HG03280 (cell line): ENCODE measurements around the gene NTRK2.
"Not testable (repeated sequence)": the region's sequence is repeated elsewhere in the genome, so short reads cannot be mapped to it uniquely, and the experiment has no call there.

ENCODE experiments used
- ATAC-seq: cut with Tn5 transposase; IDR thresholded peaks from one replicate; pipeline ENCODE4 v1.9.1; 2021; ENCODE audit warnings: mild to moderate bottlenecking, moderate library complexity; ENCODE audit not compliant: unreplicated experiment

Gene NTRK2

DNA sequence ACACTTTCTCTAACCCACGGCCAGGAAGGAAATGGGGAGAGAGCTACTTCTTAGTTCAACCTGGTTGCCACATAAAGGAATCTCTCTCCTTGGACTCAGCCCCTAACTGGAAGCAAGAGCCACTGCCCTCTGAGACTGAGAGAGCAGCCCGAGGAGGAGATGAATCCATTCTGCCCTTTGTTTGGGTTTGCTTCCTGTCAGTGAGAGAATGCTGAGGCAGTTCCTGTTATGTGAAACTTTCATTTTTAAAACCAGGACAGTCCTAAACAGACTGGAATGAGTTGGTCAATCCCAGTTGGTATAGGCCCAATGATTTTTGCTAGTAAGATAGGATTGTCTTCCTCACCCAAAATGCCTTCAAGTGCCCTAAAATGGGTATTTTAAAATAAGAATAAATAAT lies 205.1 kb downstream of the NTRK2 start:
- no peak for ATAC-seq

DNA sequence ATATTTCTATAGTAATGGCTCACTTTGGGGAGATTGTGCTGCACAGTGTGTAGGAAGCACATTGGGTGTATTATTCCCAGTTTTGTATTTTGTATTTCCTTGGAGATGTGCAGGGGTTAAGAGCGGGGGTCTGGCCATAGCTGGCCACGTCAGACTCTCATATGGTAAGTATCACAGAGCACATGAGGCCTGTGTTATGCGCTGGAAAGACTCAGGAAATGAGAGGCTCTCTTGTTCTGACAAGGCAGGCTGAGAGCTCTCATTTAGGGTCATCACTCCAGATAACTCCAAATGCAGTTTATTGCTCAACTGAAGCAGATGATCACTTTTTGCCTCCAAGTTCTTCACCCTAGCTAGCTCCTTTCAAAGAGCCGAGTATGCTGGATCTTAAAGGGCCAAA lies 205.7 kb downstream of the NTRK2 start:
- ATAC-seq = no peak

DNA sequence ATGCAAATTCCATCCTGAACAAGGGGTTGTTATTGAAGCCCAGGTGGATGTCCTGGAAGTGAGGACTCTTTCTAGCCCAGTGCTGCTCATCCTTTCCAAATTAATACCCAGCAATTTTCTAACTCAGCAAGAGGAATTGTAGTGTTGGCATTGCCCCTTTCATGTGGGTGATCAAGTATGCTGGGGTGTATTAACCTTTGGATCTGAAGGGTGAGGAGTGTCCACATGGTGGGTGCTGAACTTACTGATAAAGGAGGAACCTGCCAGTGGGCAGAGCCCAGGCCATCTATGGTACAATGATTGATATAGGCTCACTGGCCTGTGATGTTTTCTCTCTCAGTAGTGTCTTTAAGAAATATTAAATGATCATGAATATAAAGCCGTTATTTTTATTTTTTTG lies 210.1 kb downstream of the NTRK2 start:
- no peak for ATAC-seq

DNA sequence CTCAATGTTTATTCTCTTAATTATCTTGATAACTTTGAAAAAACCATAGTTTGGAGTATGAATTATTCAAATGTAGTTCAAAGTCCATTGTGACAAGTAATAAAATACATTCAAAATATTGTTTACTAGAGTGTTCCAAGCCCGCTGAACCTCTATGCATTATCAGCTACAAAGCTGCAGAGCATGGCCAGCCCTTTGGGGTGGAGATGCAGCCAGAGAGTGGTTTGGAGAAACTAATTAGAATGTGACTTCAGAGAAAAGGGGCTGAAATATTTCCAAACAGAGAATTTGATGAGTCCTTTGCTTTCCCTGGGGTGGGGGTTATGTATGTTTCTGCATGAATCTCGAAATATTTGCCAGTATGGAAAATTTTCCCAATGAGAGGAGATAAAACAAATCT lies 211.3 kb downstream of the NTRK2 start:
- ATAC-seq = no peak

DNA sequence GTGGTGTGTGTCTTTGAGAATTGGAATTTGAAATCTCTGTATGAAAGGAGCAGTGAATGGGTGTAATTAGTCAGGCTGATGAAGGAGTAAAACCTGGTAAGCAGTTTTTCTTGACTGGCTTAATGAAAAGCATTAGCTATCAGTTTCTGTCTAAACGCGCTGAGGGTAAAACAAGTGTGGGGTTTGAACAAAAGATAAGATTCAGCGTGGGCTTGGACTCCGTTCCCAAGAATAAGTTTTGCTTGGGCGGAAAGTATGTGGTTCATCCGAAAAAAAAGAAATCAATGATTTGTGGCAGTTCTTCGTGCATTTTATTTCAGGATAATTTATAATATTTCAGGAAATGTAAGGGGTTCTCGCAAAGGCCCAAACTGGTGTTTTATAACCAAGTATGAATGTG lies 217.3 kb downstream of the NTRK2 start:
- no peak for ATAC-seq

DNA sequence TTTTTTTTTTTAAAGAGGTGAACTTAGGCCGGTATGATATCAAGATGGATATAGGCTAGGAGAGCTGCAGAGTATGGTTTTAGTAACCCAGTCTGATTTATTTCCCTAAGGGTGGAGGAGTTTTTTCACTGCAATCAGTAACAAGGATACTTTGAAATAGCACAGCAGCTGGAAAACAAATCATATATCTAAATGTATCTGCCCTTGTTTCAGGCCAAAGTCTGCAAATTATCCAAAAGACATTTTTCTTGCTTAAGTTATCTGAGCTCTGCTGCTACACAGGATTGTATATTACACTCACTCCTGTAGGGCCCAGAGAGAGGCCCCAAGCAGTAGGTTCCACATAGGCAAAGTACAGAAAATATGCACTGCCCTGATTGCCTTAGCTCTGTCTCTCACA lies 222.4 kb downstream of the NTRK2 start:
- ATAC-seq = no peak

DNA sequence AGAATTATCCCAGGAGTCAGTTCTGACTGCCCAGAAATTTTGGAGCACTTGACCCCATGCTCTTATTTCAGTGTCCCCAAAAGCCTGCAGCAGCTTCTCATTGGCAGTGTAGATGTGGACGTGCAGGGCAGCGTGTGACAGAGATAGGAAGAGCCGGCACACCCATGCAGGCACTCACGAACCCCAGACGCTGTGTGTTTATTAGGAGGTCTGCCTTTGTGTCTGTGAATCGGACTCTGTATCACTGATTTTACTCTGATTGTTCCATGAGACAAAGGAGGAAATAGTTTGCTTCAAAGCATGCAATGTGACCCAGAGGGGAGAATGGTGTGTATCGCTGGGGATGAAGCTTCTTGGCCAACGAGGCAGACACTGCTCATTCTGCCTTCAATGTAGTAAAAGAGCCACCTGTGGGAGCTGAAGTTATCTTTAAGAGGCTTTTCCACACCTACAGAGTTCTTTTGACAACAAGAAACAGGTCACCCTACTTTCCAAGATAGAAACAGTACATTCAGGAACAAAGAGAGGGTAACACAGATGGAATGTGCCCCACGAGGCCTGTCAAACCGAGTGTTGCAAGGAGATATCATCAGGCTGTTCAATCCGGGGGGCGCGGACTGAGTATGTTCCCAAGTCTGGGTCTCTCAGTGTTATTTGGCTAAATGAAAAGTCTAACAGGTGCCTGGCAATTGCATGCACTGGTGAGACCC lies 224.0 kb downstream of the NTRK2 start:
- no peak for ATAC-seq

DNA sequence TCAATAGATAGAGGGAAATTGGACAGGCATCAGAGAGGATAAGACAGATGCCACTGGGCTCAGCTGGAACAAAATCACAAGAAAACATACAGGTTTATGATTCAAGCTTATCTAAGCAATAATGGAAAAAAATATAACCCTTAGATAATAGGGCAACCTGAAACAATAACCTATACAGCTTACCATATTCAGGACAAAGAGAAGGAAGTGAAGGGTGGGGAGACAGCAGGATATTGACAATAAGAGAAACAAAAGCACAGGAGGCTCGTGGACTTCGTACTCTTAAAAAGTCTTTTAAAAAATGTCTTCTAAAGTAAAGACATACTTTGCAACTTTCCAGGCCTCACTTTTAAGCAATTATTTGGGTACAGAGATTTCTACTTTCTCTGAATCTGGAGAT lies 225.3 kb downstream of the NTRK2 start:
- ATAC-seq = no peak

DNA sequence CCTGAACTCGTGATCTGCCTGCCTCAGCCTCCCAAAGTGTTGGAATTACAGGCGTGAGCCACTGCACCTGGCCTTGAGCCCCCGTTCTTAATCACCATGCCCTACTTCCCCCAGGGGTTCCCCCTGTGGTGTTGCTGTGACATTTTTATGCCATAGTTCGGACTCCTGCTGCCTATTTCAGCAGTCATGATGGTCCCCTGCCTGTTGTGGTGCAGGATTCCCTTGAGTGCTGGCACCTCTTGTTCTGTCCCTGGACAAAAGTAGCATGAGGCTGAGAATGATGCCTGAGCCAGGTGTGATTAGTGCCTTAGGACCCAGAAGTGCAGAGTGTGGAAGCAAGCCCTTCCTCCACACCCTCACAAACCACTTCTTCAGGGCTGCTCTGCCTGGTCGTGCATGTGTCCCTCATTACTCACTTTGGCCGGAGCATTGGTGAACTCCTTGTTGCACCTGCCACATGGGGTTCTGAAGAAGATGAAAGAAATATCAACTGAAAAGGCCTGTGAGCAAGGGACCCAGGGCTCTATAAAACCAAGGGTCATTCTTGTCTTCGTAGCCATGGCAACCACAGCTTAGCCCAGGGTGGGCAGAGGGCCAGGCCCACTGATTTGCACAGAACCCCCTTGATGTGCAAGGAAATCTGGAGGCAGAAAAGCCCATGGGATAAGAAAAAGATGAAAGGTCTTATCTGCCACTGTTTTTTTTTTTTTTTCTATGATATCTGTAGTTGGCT lies 228.0 kb downstream of the NTRK2 start:
- no peak for ATAC-seq

DNA sequence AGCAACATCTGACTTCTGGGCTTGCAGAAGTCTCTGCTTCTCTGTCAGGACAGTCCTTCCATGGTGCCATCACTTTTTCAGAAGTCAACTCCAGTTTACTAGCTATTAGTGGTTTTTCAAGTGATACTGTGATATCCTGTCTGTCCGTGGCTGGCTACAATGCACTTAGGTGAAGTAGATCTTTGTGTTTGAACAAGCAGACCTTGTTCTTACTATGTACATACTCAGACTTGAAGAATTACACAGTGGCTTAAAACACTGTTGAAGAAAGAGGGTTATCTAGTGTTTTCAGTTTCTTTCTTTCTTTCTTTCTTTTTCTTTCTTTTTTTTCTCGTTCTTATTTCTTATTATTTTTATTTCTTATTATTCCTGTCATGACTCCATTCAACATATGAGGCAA lies 228.7 kb downstream of the NTRK2 start:
- no peak for ATAC-seq

DNA sequence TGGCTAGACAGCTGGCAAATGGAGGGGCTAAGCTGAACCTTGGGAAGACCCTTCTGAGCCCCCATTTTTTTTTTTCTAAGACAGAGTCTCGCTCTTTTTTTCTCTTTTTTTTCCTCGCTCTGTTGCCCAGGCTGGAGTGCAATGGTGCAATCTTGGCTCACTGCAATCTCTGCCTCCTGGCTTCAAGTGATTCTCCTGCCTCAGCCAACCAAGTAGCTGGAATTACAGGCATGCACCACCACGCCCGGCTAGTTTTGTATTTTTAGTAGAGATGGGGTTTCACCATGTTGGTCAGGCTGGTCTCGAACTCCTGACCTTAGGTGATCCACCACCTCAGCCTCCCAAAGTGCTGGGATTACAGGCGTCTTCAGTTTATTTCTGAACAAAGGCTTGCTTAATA lies 229.1 kb downstream of the NTRK2 start:
- ATAC-seq = not testable (repeated sequence)

DNA sequence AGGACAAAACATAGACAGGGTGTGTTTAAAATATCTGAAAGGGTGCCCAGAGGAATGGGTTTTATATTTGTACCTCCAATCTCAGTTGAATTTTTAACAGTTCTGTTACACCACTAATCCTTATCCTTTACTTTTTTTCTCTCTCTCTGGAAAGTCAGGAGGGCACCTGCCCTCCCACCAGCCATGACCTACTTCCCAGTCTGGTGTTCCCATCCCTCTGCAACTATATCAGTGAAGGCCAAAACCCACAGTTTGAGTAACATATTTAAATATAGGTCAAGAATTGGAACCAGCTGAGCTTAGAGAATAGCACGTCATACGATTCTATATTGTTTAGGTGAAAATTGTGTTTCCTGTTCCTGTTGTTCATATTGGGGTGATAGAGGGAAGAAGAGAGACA lies 229.8 kb downstream of the NTRK2 start:
- ATAC-seq = no peak

DNA sequence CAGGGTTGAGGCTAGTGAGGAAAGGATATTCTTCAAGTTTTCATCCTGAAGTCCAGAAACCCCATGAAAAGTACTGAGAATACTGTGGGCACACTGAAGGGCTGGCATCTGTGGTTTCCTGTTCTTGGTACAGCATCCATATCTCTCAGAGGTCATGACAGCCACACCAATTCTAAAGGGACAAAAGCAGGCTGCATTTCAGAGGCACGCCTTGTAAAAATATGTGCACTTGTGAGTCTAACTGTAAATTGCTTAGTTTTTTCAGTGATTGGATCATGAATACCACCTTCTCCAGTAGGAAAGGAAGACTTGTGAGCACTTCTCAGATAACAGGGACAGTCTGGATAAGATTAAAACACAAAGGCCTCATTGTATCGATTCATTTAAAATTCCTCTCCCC lies 230.9 kb downstream of the NTRK2 start:
- ATAC-seq = no peak

DNA sequence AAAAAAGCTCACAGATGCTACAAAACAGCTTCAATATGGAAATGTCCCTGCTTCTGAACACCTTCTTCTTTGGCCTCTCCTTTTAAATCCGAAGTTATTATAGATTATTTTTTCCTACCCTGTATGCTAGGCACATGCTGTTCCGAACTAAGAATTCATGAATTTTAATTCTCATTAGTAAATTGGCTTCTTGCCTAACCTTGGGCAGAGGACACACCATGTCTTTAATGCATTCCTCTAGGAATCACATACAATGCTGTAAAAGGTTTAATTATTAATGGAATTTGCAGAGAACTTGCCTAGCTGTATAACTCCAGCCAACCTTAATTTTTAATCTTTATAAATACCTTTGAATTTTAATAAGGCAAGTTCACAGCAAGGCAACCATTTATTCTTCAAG lies 234.4 kb downstream of the NTRK2 start:
- ATAC-seq = no peak

DNA sequence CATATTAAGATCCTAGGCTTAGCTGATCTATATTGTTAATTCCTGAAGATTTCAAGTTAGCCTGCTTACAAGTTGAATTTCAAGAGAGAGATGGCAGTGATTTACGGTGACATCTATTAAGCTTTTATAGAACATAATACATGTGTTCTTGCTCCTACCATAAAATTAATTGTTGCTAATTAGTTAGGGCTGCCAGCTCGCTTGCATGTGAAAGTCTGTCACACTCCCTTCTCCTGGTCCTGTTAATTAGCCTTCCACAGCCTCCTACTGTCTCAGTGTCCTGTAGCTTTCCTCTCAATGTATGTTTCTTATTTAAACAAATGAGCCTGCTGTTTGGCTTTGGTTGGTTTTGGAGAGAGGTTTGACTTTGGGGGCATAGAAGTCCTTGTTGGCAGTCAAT lies 247.2 kb downstream of the NTRK2 start:
- no peak for ATAC-seq

DNA sequence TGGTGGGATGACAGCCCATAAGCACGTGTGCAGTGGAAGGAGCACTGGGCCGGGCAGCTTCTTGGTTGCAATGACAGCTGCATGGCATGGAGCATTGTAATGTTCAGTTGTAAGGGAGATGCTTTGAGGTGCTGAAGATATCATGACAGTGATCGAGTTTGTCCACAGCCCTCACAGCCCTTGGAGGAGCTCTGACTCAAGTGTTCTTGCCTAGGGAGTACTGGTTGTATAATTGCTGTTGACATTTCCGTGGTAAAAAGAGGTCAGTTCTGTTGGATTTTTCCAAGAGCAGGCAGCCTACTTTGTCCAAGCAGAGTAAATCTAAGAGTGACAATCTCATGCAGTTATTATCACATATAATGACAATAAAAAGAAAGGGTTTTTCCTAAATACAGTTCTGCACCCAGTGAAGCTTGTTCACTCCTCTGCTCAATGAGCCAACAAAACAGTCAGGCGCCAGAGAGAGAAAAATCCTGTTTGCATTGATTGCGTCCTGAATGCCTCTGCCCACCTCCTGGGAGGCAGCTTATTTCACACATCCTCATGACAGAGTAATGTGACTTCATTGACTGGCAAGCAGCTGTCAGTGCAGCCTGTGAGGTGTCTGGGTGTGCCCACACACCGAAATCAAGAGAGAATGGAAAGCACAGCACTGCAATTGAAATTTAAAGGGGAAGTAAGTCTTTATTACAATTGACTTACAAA lies 248.0 kb downstream of the NTRK2 start:
- no peak for ATAC-seq

DNA sequence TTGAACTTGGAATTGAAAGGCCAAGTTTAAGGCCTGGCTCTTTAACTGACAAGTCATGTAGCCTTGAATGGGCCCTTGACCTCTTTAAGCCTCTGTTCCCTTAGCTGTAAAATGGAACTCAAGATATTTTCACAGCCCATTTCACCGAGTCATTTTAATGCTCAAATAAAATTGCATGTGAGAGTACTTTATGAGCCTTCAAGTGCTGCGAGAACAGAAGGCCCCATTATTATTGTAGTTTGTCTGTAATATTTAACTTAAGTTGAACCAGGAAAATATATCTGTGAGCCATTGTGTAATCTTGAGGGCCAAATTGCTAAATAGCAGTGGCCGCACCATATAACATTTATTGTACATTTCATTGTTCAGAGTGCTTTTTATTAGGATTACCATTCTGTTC lies 249.9 kb downstream of the NTRK2 start:
- no peak for ATAC-seq

DNA sequence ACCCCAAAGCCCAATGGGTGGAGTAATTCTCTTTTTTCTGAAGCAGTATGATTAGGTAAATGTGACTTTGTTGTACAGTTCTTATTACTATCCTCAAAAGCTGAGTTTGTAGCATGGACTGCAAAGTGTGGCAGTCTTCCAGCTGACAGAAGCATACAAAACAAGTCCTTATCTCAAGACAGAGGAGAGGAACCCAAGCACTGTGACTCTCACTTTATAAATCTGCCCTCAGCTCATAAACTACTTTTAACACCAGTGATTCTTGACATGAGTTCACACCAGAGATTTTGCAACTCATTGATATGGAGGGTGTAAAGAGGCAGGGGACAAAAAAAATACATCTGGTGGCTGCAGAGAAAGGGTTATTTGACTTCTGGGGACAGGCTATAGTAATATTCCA lies 251.6 kb downstream of the NTRK2 start:
- ATAC-seq = no peak

DNA sequence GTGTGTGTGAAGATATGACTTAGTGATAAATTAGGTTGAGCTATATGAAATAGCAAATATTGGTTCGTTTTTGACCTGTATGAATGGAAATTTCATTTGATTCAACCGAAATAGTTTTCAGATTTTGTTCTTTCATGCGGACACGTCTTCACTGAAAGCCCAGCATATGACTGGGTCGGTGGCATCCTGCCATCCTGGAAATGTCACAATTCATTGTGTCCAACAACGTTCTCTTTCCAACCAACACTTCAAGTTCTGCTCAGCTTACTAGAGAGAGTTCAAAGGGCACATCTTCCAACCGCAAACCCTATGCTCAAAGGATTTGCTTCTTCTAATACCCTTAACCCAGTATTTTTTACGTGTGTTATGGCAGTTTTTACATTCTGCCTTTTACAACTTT lies 252.5 kb downstream of the NTRK2 start:
- ATAC-seq = no peak

DNA sequence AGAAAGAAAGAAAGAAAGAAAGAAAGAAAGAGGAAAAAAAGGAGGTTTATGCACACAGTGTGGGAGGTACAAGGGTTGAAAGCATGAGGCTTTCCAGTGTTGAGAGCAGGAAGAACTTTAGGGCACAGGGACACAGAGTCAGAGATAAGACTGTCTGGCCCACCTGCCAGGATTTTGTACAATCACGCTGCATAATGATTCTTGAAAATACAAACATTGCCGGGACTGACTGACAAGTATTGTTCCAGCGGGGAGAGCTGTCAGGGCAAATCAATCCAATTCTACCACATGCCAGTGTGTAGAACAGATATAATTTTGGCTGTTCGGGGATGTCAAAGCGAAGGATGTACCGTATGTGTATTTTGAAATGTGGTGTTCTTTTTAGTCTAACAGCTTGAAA lies 254.7 kb downstream of the NTRK2 start:
- no peak for ATAC-seq

DNA sequence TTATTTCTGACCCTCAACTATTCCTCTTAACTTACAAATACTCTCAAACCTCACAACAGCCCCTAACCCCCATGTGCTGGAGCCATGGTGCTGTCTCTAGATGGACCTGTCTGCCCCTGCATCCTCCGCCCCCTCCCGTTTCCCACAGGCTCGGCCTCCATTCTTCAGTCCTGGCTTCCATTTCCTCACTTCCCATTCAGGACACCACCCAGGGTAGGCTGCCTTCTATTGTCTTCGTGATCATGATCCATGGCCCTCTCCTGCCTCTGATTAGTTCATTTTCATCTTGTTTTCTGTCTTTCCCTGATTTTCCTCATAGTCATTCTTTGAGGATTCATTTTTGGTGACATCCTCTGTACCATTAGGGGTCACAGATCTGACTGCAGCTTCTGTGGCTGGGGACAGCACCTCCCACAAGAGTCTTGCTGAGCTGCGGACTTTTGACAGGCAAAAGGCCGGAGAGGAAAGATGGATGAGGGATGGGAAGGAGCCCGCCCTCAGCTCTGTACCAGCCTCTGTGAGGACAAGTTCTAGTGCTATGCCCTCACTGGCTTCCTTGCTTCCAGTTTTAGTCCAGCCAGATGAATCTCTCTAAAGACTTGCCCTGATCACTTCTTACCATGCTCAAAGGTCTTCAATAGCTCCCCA lies 255.8 kb downstream of the NTRK2 start:
- no peak for ATAC-seq

DNA sequence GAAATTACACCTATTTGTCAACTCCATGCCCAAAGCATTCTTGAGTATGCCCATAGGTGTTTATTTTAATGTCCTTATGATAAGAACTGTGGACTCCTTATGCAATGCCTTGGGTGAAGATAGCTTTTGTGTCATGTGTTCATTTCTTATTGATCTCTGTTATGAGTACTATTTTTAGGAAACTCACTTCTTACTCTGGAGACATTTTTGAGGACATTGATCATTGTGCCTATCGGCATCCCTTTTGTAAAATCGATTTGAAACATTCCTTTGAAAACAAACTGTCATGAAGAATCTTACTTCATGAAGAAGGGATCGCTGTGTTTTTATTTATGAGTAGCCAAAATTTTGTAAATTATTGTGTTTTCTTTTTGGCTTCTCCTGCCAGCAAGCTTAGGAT lies 257.3 kb downstream of the NTRK2 start:
- ATAC-seq = no peak
